RWPE1 (cell line): ENCODE results near the gene KCNMA1.

Source experiments
- CTCF ChIA-PET: fragments of 350-600 bp; sonication (Branson Sonifier 250); formaldehyde crosslinking; extraction: SDS; loops from one replicate; lab custom pipeline; 2021; lab: Yijun Ruan, JAX
- POLR2A ChIA-PET: fragments of 400-600 bp; formaldehyde crosslinking; extraction: SDS; loops from one replicate; lab custom pipeline; 2020; ENCODE audit warnings: antibody characterized with exemption; ENCODE audit not compliant: low non-redundant PET; lab: Yijun Ruan, JAX
- DNase-seq: peaks from one replicate; pipeline ENCODE4 v3.0.0; 2012; ENCODE audit warnings: low spot score
- H3K27ac ChIP-seq: fragments of 450-650 bp; 2 replicates; pipeline ENCODE4 v1.5.1; 2017
- CTCF ChIP-seq: fragments of 450-650 bp; conservative IDR thresholded peaks from 2 replicates; pipeline ENCODE4 v1.5.1; 2017; ENCODE audit warnings: low read depth, mild to moderate bottlenecking

The KCNMA1 gene

GRCh38 chr10:77537071-77537470 is 100.5 kb downstream of the KCNMA1 start:
- H3K27ac ChIP-seq = no peak overlapping the region
- CTCF ChIA-PET = no interaction called here
- no peak for TF ChIP-seq CTCF
- DNase-seq = no peak
- POLR2A ChIA-PET = interaction anchor here (0.5 kb wide), 1 partner anchor 14 kb away, joined by 7 read pairs; no protein-coding TSS in a partner anchor

- no peak overlapping the region for H3K27ac ChIP-seq
- peak; percentile 68 for DNase-seq
- no peak for TF ChIP-seq CTCF
- CTCF ChIA-PET = interaction anchor here (0.6 kb wide), 1 partner anchor 82 kb away, joined by 3 read pairs; no protein-coding TSS in a partner anchor
- POLR2A ChIA-PET = no interaction called here
Measured at GRCh38 chr10:77533887-77534278, 103.7 kb downstream of the KCNMA1 start.

GRCh38 chr10:77533146-77533886 is 104.3 kb downstream of the KCNMA1 start:
- no peak for TF ChIP-seq CTCF
- no peak for DNase-seq
- H3K27ac ChIP-seq = no peak overlapping the region
- POLR2A ChIA-PET = no interaction called here
- CTCF ChIA-PET = interaction anchor here (0.6 kb wide), 1 partner anchor 82 kb away, joined by 3 read pairs; no protein-coding TSS in a partner anchor

GRCh38 chr10:77532068-77532467 is 105.5 kb downstream of the KCNMA1 start:
- CTCF ChIA-PET = interaction anchor here (1.4 kb wide), 1 partner anchor 180 kb away, joined by 3 read pairs; no protein-coding TSS in a partner anchor
- H3K27ac ChIP-seq = peak overlapping the region; percentile 70
- no peak for TF ChIP-seq CTCF
- DNase-seq = peak; percentile 33
- POLR2A ChIA-PET = no interaction called here

GRCh38 chr10:77531441-77532001 is 106.1 kb downstream of the KCNMA1 start:
- CTCF ChIA-PET = interaction anchor here (1.4 kb wide), 1 partner anchor 181 kb away, joined by 3 read pairs; no protein-coding TSS in a partner anchor
- TF ChIP-seq CTCF = no peak
- POLR2A ChIA-PET = no interaction called here

GRCh38 chr10:77530011-77530410 is 107.6 kb downstream of the KCNMA1 start:
- no peak for DNase-seq
- H3K27ac ChIP-seq = no peak overlapping the region
- CTCF ChIA-PET = no interaction called here
- POLR2A ChIA-PET = interaction anchor here (0.6 kb wide), 1 partner anchor 19 kb away, joined by 3 read pairs; no protein-coding TSS in a partner anchor
- TF ChIP-seq CTCF = no peak

More at GRCh38 chr10:77531441-77532001, 106.1 kb downstream of the KCNMA1 start:
- peak overlapping the region; percentile 70 for H3K27ac ChIP-seq
- peak; percentile 74 for DNase-seq
